ENCODE data around the gene CATSPER1. TPM values are rescaled to one million over a fixed set of nuclear protein-coding genes. Genes with fewer than 3 reads are reported as not detected.

Gene CATSPER1
- total and polyA plus RNA-seq, 2 of the 8 experiments (the other 6 are each of a cell fraction or from before 2014, with no cell fraction given): not detected

- TF ChIP-seq BACH1 (IDR thresholded peaks at IDR 0.05; ENCODE audit: low read length) (no peak), HDAC6 (IDR thresholded peaks at IDR 0.05; ENCODE audit: low read depth, low read length) (no peak), RFX5 (IDR thresholded peaks at IDR 0.05; ENCODE audit: borderline replicate concordance, low read depth, low read length) (no peak)
Measured at GRCh38 chr11:65982824-65983588, 43.3 kb downstream of the CATSPER1 start (continued).
